ENCODE measurements around the gene PI4KA.

DNA sequence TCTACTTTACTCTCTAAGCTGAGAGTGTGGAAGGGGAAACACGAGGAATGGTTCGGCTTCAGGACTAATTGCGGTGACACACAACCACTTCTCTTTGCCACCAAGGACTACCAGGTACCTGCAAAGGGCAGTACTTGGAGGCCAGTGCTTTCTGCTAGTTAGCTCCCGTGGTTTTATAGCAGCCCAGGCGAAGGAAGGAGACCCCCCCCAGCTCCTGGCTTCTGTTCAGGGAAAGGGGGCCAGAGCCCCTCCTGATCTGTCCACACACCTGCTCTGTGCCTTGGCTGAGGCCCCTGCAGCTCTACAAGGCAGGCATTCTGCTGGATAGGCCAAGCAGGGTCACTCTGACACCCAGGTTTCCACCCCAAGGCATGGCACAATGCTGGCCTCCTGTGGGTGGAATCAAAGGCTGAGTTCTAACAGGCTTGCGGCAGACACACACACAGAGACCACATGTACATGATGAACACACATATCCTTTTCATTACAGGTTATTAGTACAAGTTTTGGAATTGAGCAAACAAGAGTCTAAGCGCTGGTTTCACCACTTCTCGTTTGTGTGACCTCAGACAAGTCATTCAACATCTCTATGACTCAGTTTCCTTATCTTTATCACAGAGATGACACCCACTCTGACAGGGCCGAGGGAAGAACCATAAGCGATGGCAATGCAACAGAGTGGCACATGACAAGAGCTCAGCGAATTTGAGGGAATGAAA is 77.2 kb downstream of the PI4KA start:
- TF ChIP-seq, protein P1, sequence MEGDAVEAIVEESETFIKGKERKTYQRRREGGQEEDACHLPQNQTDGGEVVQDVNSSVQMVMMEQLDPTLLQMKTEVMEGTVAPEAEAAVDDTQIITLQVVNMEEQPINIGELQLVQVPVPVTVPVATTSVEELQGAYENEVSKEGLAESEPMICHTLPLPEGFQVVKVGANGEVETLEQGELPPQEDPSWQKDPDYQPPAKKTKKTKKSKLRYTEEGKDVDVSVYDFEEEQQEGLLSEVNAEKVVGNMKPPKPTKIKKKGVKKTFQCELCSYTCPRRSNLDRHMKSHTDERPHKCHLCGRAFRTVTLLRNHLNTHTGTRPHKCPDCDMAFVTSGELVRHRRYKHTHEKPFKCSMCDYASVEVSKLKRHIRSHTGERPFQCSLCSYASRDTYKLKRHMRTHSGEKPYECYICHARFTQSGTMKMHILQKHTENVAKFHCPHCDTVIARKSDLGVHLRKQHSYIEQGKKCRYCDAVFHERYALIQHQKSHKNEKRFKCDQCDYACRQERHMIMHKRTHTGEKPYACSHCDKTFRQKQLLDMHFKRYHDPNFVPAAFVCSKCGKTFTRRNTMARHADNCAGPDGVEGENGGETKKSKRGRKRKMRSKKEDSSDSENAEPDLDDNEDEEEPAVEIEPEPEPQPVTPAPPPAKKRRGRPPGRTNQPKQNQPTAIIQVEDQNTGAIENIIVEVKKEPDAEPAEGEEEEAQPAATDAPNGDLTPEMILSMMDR (IDR thresholded peaks at IDR 0.05), result no peak
- TF ChIP-seq EZH2 (IDR thresholded peaks at IDR 0.05), result no peak

All from neural progenitor cell (in vitro differentiated cells).